HepG2 (cell line): ENCODE data around the gene HTD2. TPM values are rescaled to one million over a fixed set of nuclear protein-coding genes. Genes with fewer than 3 reads are reported as not detected.

ENCODE experiments used
- ATAC-seq: fragments of 200-7000 bp; cut with Tn5 transposase; 3 replicates; pipeline ENCODE4 v1.9.1; 2020; ENCODE audit warnings: mild to moderate bottlenecking, moderate library complexity
- BruUV-seq: library from RNA; stranded (reverse); fragments of 400-500 nt; replicated peaks from 2 replicates; lab custom pipeline; 2021; lab: Mats Ljungman, UMichigan
- CTCF ChIA-PET: fragments of 300-600 bp; formaldehyde crosslinking; extraction: SDS; loops from one replicate; lab custom pipeline; 2021; ENCODE audit warnings: low total read pairs, inconsistent platforms, low intra/inter-chr PET ratio; lab: Yijun Ruan, JAX
- POLR2A ChIA-PET: fragments of 350-600 bp; sonication (Branson Sonifier 250); formaldehyde crosslinking; loops from one replicate; lab custom pipeline; 2020; ENCODE audit warnings: antibody characterized with exemption, inconsistent platforms; lab: Yijun Ruan, JAX
- DNase-seq: peaks from one replicate; pipeline ENCODE4 v3.0.0-alpha.2; 2015; ENCODE audit warnings: low spot score
- FAIRE-seq: peaks from 3 replicates; lab custom pipeline; 2011; peaks lifted over from hg19 to GRCh38; lab: Jason Lieb, UNC
- H2AFZ ChIP-seq: one replicate; pipeline ENCODE4 v1.6.1; 2011; ENCODE audit warnings: low read length, inconsistent platforms
- H3K27ac ChIP-seq: fragments of 300-600 bp; 3 replicates; pipeline ENCODE4 v1.8.0; 2011; ENCODE audit warnings: mixed run types, mild to moderate bottlenecking, mixed read lengths, low read length, inconsistent platforms; ENCODE audit not compliant: insufficient read depth; ENCODE audit errors: extremely low read length
- H3K27me3 ChIP-seq, 2 experiments: fragments of 200-600 bp in 1 of 2; 2 replicates in 1 of 2; 3 replicates in 1 of 2; pipeline versions ENCODE4 v1.6.0 to v1.8.0; 2011; ENCODE audit warnings: low read length in 2 of 2, mild to moderate bottlenecking in 2 of 2, moderate library complexity in 2 of 2, inconsistent platforms in 1 of 2; ENCODE audit not compliant: insufficient read depth in 2 of 2, control insufficient read depth in 1 of 2
- H3K36me3 ChIP-seq, 2 experiments: fragments of 200-600 bp in 1 of 2; replicated peaks in 1 of 2; 2 replicates in 1 of 2; 3 replicates in 1 of 2; pipeline versions ENCODE4 v1.5.1 to v1.8.0; 2011; ENCODE audit warnings: low read length in 2 of 2, inconsistent platforms in 1 of 2; ENCODE audit not compliant: insufficient read depth in 2 of 2, control insufficient read depth in 1 of 2
- H3K4me1 ChIP-seq: 2 replicates; pipeline ENCODE4 v1.5.1; 2012; ENCODE audit warnings: low read length, inconsistent platforms; ENCODE audit not compliant: insufficient read depth
- H3K4me2 ChIP-seq: 2 replicates; pipeline ENCODE4 v1.6.0; 2011; ENCODE audit warnings: low read depth, low read length, inconsistent platforms
- H3K4me3 ChIP-seq, 3 experiments: fragments of 200-600 bp in 1 of 3; sonication (generic), shearing (Covaris generic) in 1 of 3; replicated peaks in 1 of 3; 2 replicates each; pipeline ENCODE4 v1.5.1; 2011 to 2016; ENCODE audit warnings: low read length in 3 of 3, inconsistent platforms in 2 of 3, low read depth in 2 of 3, mild to moderate bottlenecking in 2 of 3, control low read depth in 1 of 3, mixed read lengths in 1 of 3; ENCODE audit not compliant: insufficient read depth in 1 of 3
- H3K79me2 ChIP-seq: one replicate; pipeline ENCODE4 v1.6.1; 2011; ENCODE audit warnings: low read length, inconsistent platforms; ENCODE audit not compliant: insufficient read depth
- H3K9ac ChIP-seq: 2 replicates; pipeline ENCODE4 v1.6.0; 2011; ENCODE audit warnings: mild to moderate bottlenecking, low read depth, low read length, inconsistent platforms; ENCODE audit not compliant: insufficient read depth
- H3K9me3 ChIP-seq: 2 replicates; pipeline ENCODE4 v1.5.1; 2012; ENCODE audit warnings: mild to moderate bottlenecking, low read length
- H4K20me1 ChIP-seq: 2 replicates; pipeline ENCODE4 v1.6.0; 2011; ENCODE audit warnings: inconsistent platforms, mild to moderate bottlenecking, low read length, moderate library complexity; ENCODE audit not compliant: insufficient read depth
- NFYC ChIP-seq: IDR thresholded peaks from 2 replicates; pipeline ENCODE4 v1.6.1; 2016; ENCODE audit warnings: missing genetic modification reagents, missing compliant biosample characterization
- TARDBP ChIP-seq: sonication (generic); formaldehyde crosslinking; IDR thresholded peaks from 2 replicates; pipeline ENCODE4 v1.8.0; 2022; ENCODE audit warnings: mild to moderate bottlenecking, missing genetic modification reagents
- TCF7L2 ChIP-seq: IDR thresholded peaks from 2 replicates; pipeline ENCODE4 v1.6.1; 2011; ENCODE audit warnings: mild to moderate bottlenecking, low read depth, low read length, moderate library complexity
- ZBTB8A ChIP-seq: sonication (generic); formaldehyde crosslinking; IDR thresholded peaks from 2 replicates; pipeline ENCODE4 v1.4.0; 2020; ENCODE audit warnings: mild to moderate bottlenecking, low read depth, missing genetic modification reagents, borderline replicate concordance
- ZNF296 ChIP-seq: sonication (generic); formaldehyde crosslinking; conservative IDR thresholded peaks from 2 replicates; pipeline ENCODE4 v1.5.0; 2020; ENCODE audit warnings: mild to moderate bottlenecking, missing genetic modification reagents
- ZNF652 ChIP-seq: IDR thresholded peaks from 2 replicates; pipeline ENCODE4 v1.6.1; 2016; ENCODE audit warnings: low read depth, borderline replicate concordance
- WGBS: methylation state at CpG from one replicate; pipeline ENCODE4 v1.1.6; 2017; ENCODE audit warnings: low lambda C conversion rate; 5-methylcytosine and 5-hydroxymethylcytosine counted together
- in situ Hi-C: cut with HindIII; loops from 2 replicates; pipeline ENCODE4 v1.10.0; 2017; ENCODE audit warnings: low pct_unique_long_range_greater_than_20kb; ENCODE audit not compliant: extremely low pct_ligation_motif_present
- intact Hi-C: fragments of 100-400 bp; cut with micrococcal nuclease; formaldehyde crosslinking; loops from one replicate; pipeline ENCODE4 v1.10.0; 2022; ENCODE audit not compliant: unreplicated experiment
- polyA plus RNA-seq, 8 experiments: library from polyadenylated mRNA; depleted of rRNA in 3 of 8; stranded (reverse) in 7 of 8; unstranded in 1 of 8; fragments of >200 nt; fragmentation: Illumina TruSeq in 4 of 8; extraction: Trizol in 4 of 8; gene quantifications; 2 replicates each; pipeline versions ENCODE4 v1.2.1 to v1.2.3, GENCODE V29; 2011 to 2016; ENCODE audit warnings: low read depth in 4 of 8, missing spikeins in 1 of 8, mixed read lengths in 1 of 8; ENCODE audit not compliant: insufficient read depth in 1 of 8
- total RNA-seq, 5 experiments: library from RNA; depleted of rRNA; stranded (reverse); fragments of >200 nt; fragmentation: Illumina TruSeq; extraction: Trizol; gene quantifications; 2 replicates each; pipeline ENCODE4 v1.2.3, GENCODE V29; 2016; ENCODE audit warnings: low read depth in 1 of 5
- TF ChIP-seq, protein P1 (sequence below): sonication (generic); formaldehyde crosslinking; IDR thresholded peaks from 2 replicates; pipeline ENCODE4 v1.8.0; 2022; ENCODE audit warnings: low read depth, missing genetic modification reagents

The HTD2 gene
- total and polyA plus RNA-seq, 2 of the 13 experiments (the other 11 are each of a cell fraction or from before 2014, with no cell fraction given), result 8.6 to 13.7 TPM

DNA sequence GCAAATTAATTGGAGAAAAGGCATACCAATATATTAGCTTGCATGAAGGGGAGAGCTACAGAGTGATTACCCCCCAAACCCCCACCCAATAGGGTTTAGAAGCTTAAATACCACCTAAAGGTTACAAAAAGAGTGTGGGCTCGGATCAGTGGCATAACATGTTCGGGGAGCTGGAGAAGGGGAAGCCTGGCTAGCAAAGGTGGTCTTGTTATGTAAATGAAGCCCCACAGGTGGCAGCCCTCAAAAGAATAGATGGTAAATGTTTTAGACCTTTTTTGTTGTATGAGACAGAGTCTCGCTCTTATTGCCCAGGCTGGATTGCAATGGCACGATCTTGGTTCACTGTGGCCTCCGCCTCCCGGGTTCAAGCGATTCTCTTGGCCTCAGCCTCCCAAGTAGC is 15.5 kb downstream of the HTD2 start:
- H3K27ac ChIP-seq, result no peak overlapping the region
- H3K36me3 ChIP-seq, result peaks cover 7 to 19% of the 10 kb centered on the region in 2 experiments
- ATAC-seq, result no peak
- H3K27me3 ChIP-seq, result no peaks in the 10 kb centered on the region
- H3K4me1 ChIP-seq, result peaks cover 48% of the 10 kb centered on the region
- no peak overlapping the region for H3K9ac ChIP-seq
- intact Hi-C loops, result loop anchor here (1.0 kb wide), 1 partner anchor 93 kb away; no protein-coding TSS in a partner anchor
- TF ChIP-seq ZNF652 (no peak), TARDBP (no peak), TCF7L2 (no peak), ZBTB8A (CRISPR knock-in tag) (no peak), NFYC (CRISPR knock-in tag) (no peak), ZNF296 (CRISPR knock-in tag) (no peak)
- TF ChIP-seq, protein P1, sequence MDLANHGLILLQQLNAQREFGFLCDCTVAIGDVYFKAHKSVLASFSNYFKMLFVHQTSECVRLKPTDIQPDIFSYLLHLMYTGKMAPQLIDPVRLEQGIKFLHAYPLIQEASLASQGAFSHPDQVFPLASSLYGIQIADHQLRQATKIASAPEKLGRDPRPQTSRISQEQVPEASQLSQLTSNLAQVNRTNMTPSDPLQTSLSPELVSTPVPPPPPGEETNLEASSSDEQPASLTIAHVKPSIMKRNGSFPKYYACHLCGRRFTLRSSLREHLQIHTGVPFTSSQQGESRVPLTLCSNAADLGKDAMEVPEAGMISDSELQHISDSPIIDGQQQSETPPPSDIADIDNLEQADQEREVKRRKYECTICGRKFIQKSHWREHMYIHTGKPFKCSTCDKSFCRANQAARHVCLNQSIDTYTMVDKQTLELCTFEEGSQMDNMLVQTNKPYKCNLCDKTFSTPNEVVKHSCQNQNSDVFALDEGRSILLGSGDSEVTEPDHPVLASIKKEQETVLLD (CRISPR knock-in tag), result no peak
- TF ChIP-seq, all 625 proteins: peak for 0
- DNase-seq, result no peak
- Histone ChIP-seq H2AFZ (no peak overlapping the region), H3K4me3 (no peak overlapping the region), H4K20me1 (peaks cover 4% of the 10 kb centered on the region; the same call in 1 of the 2 replicates), H3K4me2 (no peak overlapping the region), H3K79me2 (no peaks in the 10 kb centered on the region), H3K9me3 (no peaks in the 10 kb centered on the region)
- CTCF ChIA-PET, result interaction anchor here (2.2 kb wide), 1 partner anchor 94 kb away, joined by 25 read pairs; no protein-coding TSS in a partner anchor
- POLR2A ChIA-PET, result interaction anchor here (0.9 to 1.4 kb wide), 2 partner anchors 13 to 216 kb away, joined by 3 read pairs; partner anchors contain the start of gene ACOX2
- BruUV-seq, result no TSS peak
- 99% methylated on average over 4 of the region's 7 CpGs for WGBS
- FAIRE-seq, result no peak
- in situ Hi-C loops, result loop anchor here (5.0 to 10.0 kb wide), 2 partner anchors 91 to 213 kb away; partner anchors contain the start of gene ACOX2
